Fibroblast of lung (primary cell): ENCODE measurements around the gene VPS13D.

Source experiments
- CTCF ChIP-seq, 2 donors: IDR thresholded peaks in 1 of 2; conservative IDR thresholded peaks in 1 of 2; 1 replicate in 1 of 2; 2 replicates in 1 of 2; pipeline ENCODE4 v1.5.1; 2011 to 2012; ENCODE audit warnings: low read length in 2 of 2, control low read depth in 1 of 2, inconsistent platforms in 1 of 2, low read depth in 1 of 2, mild to moderate bottlenecking in 1 of 2
- EZH2 ChIP-seq: IDR thresholded peaks from 2 replicates; pipeline ENCODE4 v1.5.1; 2012; ENCODE audit warnings: low read length, control low read depth, mild to moderate bottlenecking; ENCODE audit errors: missing control alignments

- TF ChIP-seq CTCF (conservative IDR thresholded peaks at IDR 0.05 in 1 of 2, IDR thresholded peaks at IDR 0.05 in 1 of 2; ENCODE audit: low read depth in 1 of 2, low read length in 2 of 2) (no peak), EZH2 (no peak)
These were observed 179.9 kb downstream of the VPS13D start for GRCh38 chr1:12409681-12410080.
